ENCODE data around the gene VPS72. TPM values are rescaled to one million over a fixed set of nuclear protein-coding genes. Genes with fewer than 3 reads are reported as not detected.

VPS72 gene, protein sequence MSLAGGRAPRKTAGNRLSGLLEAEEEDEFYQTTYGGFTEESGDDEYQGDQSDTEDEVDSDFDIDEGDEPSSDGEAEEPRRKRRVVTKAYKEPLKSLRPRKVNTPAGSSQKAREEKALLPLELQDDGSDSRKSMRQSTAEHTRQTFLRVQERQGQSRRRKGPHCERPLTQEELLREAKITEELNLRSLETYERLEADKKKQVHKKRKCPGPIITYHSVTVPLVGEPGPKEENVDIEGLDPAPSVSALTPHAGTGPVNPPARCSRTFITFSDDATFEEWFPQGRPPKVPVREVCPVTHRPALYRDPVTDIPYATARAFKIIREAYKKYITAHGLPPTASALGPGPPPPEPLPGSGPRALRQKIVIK
- total RNA-seq, result 10 to 100 TPM; 46.4 to 82.0 (median 66.5) TPM

DNA sequence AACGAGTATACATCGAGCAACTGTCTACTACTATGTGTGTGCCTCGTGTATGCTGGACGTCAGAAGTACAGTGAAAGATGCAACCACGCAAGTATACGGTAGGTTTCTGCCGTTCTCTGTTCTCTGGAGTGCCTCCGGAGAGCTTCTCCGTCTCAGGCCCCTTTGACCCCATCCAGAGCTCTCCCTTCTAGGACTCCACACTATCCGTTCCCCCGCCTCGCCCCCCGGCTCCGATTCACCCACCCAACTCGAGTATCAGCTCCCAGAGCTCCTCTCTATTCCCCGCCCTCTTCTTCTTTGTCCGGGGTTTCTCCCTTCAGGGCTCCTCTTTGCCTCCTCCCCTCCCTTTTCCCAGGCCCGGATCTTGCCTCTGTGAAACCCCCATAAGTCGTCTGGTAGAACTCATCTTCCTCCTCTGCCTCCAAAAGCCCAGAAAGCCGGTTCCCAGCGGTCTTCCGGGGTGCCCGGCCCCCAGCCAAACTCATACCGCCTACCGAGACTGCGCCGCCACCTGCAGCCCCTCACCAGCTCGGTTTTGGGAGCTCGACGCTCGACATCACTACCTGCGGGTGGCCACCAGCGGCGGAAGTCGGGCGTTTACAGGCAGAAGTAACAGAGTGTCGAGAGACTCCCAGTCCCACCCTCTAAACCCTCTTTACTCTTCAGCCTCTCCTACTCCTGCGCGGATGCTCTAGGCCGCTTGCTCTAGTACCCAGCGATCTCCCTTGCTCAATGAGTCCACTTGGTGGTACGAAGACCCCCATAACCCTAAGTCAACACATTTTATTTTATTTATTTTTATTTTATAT is at the start of gene VPS72:
Gene VPS72 (minus strand): TSS at position 561 of the 809 bp plus-strand sequence. CDS start 76 bp downstream, at position 485.
- Histone ChIP-seq H3K9me3 (no peaks in the 10 kb centered on the region), H3K27me3 (no peaks in the 10 kb centered on the region), H3K27ac (peak within 1 kb of the TSS; percentile 51 to 95 (median 90)), H3K36me3 (peaks cover 0 to 12% of the 10 kb centered on the region in 2 donors), H3K4me1 (peaks cover 11 to 49% (median 21%) of the 10 kb centered on the region in 3 donors), H3K4me3 (peak within 1 kb of the TSS; percentile 78 to 93)
- 0 to 3% methylated on average over 16 to 23 of the region's 42 CpGs for WGBS, 2 donors (ENCODE audit: low coverage in 1 of 2)
- TF ChIP-seq, protein P1, sequence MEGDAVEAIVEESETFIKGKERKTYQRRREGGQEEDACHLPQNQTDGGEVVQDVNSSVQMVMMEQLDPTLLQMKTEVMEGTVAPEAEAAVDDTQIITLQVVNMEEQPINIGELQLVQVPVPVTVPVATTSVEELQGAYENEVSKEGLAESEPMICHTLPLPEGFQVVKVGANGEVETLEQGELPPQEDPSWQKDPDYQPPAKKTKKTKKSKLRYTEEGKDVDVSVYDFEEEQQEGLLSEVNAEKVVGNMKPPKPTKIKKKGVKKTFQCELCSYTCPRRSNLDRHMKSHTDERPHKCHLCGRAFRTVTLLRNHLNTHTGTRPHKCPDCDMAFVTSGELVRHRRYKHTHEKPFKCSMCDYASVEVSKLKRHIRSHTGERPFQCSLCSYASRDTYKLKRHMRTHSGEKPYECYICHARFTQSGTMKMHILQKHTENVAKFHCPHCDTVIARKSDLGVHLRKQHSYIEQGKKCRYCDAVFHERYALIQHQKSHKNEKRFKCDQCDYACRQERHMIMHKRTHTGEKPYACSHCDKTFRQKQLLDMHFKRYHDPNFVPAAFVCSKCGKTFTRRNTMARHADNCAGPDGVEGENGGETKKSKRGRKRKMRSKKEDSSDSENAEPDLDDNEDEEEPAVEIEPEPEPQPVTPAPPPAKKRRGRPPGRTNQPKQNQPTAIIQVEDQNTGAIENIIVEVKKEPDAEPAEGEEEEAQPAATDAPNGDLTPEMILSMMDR (IDR thresholded peaks at IDR 0.05), result peak in 3 of 4 experiments; percentile 23 to 68 (median 59)
- TF ChIP-seq EP300 (IDR thresholded peaks at IDR 0.05) (no peak), POLR2AphosphoS5 (IDR thresholded peaks at IDR 0.05) (peak; percentile 77), POLR2A (IDR thresholded peaks at IDR 0.05) (peak; percentile 35 to 56)
- peak; percentile 94 for ATAC-seq

DNA sequence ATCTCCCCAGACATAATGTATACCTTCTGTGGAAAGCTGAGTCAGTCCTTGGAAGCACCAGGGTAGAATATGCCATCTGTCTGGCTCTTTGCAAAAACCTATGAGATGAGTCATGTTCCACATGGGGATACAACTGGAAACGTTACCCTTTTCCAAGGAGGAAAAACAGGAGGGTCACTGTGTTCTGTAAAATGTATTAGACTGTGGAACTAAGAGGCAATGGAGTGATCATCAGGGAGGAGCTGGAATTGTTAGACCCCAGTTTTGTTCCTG is 48.4 kb upstream of the VPS72 start:
- H3K4me3 ChIP-seq, result no peak overlapping the region
- peaks cover 2 to 100% of the 10 kb centered on the region in 2 donors for H3K36me3 ChIP-seq
- ATAC-seq, result no peak
- no peak overlapping the region for H3K27ac ChIP-seq
- no peaks in the 10 kb centered on the region for H3K27me3 ChIP-seq
- TF ChIP-seq POLR2AphosphoS5 (IDR thresholded peaks at IDR 0.05) (no peak), POLR2A (IDR thresholded peaks at IDR 0.05) (no peak), EP300 (IDR thresholded peaks at IDR 0.05) (no peak)
- TF ChIP-seq, protein P1 (IDR thresholded peaks at IDR 0.05), result no peak
- H3K4me1 ChIP-seq, result peaks cover 0 to 14% (median 4%) of the 10 kb centered on the region in 3 donors
- no peaks in the 10 kb centered on the region for H3K9me3 ChIP-seq
- WGBS, 2 donors (ENCODE audit: low coverage in 1 of 2), result 0 to 25% methylated on average over 1 of the region's 1 CpG

DNA sequence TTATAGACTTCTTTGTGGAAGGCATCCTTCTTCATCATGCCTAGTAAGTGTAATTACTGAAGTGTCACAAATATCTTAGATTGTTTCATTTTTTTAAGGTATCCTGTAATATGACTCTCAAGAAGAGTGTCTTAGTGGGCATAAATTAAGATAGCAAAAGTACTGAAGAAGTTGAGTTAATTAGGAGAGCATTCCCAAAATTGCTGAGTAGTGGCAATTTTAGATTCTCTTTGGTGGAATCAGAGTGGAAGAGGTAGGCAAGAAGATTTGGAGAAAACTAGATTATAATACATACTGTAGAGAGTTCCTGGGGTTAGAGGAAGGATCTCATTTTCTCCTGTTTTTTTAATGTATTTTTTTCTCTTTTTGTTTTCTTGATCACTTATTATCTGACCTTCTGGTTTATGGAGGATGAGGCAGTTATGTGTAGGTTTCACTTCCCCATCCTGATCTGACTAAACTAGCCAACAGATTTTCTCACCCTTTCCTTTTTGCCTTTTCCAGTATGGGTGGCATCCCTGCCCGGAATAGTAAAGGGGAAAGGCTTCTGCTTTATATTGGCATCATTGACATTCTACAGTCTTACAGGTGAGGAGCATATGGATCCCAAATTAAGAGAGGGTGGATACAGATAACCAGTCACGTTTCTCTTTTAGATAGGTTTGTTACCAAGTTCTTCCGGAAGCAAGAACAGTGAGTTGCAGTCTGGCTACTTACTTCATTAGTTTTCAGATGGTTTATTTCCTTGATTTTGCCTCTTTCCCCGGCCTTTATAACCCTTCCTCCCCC is 47.9 kb upstream of the VPS72 start:
- Histone ChIP-seq H3K4me1 (peaks cover 0 to 14% (median 4%) of the 10 kb centered on the region in 3 donors), H3K36me3 (peaks cover 2 to 100% of the 10 kb centered on the region in 2 donors), H3K4me3 (no peak overlapping the region), H3K27ac (no peak overlapping the region), H3K9me3 (no peaks in the 10 kb centered on the region), H3K27me3 (no peaks in the 10 kb centered on the region)
- TF ChIP-seq EP300 (IDR thresholded peaks at IDR 0.05) (no peak), POLR2A (IDR thresholded peaks at IDR 0.05) (no peak), POLR2AphosphoS5 (IDR thresholded peaks at IDR 0.05) (no peak)
- TF ChIP-seq, protein P1 (IDR thresholded peaks at IDR 0.05), result no peak
- ATAC-seq, result no peak
- 74% methylated on average over 4 of the region's 4 CpGs for WGBS, 2 donors (ENCODE audit: low coverage in 1 of 2)

DNA sequence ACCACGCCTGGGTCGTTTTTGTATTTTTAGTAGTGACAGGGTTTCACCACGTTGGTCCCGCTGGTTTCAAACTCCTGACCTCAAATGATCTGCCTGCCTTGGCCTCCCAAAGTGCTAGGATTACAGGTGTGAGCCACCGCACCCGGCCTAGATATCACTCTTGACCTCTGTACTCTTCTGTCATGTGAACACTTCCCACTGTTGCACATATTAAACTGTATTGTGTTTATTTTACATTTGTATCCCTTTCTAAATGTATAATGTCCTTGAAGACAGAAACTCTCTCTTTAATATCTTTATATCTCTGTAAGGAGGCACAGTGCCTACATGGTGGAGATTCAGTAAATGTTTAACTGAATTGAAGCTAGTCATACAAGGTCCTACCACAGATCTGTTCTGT is 45.2 kb upstream of the VPS72 start:
- TF ChIP-seq POLR2AphosphoS5 (IDR thresholded peaks at IDR 0.05) (no peak), EP300 (IDR thresholded peaks at IDR 0.05) (no peak), POLR2A (IDR thresholded peaks at IDR 0.05) (no peak)
- TF ChIP-seq, protein P1 (IDR thresholded peaks at IDR 0.05), result no peak
- no peak overlapping the region for H3K4me3 ChIP-seq
- no peaks in the 10 kb centered on the region for H3K27me3 ChIP-seq
- H3K27ac ChIP-seq, result no peak overlapping the region
- no peaks in the 10 kb centered on the region for H3K9me3 ChIP-seq
- ATAC-seq, result no peak
- WGBS, 2 donors (ENCODE audit: low coverage in 1 of 2), result 85 to 86% methylated on average over 6 of the region's 6 CpGs
- peaks cover 2 to 100% of the 10 kb centered on the region in 2 donors for H3K36me3 ChIP-seq
- peaks cover 0 to 4% (median 0%) of the 10 kb centered on the region in 3 donors for H3K4me1 ChIP-seq

All from gastroesophageal sphincter (tissue), 4 donors.